Measurements from ENCODE around the gene ARHGEF40.

ARHGEF40 gene

GRCh38 chr14:21096978-21097635, 27.0 kb downstream of the ARHGEF40 start:
- Histone ChIP-seq H3K4me3 (ENCODE audit: low read depth, low read length) (peak overlapping the region; percentile 30; the same call in 1 of the 2 replicates), H3K9me3 (no peaks in the 10 kb centered on the region), H3K27me3 (no peaks in the 10 kb centered on the region), H3K36me3 (peaks cover 8% of the 10 kb centered on the region), H3K4me1 (peaks cover 37% of the 10 kb centered on the region)
- TF ChIP-seq CTCF (IDR thresholded peaks at IDR 0.05; ENCODE audit: low read depth, low read length), result no peak
- no peak for DNase-seq

GRCh38 chr14:21097636-21098075, 27.6 kb downstream of the ARHGEF40 start:
- peaks cover 38% of the 10 kb centered on the region for H3K4me1 ChIP-seq
- no peaks in the 10 kb centered on the region for H3K9me3 ChIP-seq
- H3K27me3 ChIP-seq, result no peaks in the 10 kb centered on the region
- H3K36me3 ChIP-seq, result peaks cover 3% of the 10 kb centered on the region
- DNase-seq, result no peak
- peak overlapping the region; percentile 30; the same call in 1 of the 2 replicates for H3K4me3 ChIP-seq (ENCODE audit: low read depth, low read length)
- TF ChIP-seq CTCF (IDR thresholded peaks at IDR 0.05; ENCODE audit: low read depth, low read length), result no peak

GRCh38 chr14:21098076-21098891, 28.2 kb downstream of the ARHGEF40 start, which contains the start of gene ZNF219:
TSS of gene ZNF219 (minus strand) at chr14:21098655. CDS start at chr14:21093591, 5,064 bp downstream.
- Histone ChIP-seq H3K9me3 (no peaks in the 10 kb centered on the region), H3K36me3 (no peaks in the 10 kb centered on the region), H3K27me3 (no peaks in the 10 kb centered on the region), H3K4me1 (peaks cover 40% of the 10 kb centered on the region), H3K4me3 (ENCODE audit: low read depth, low read length) (peak within 1 kb of the TSS; percentile 82)
- DNase-seq, result peak; percentile 48
- no peak for TF ChIP-seq CTCF (IDR thresholded peaks at IDR 0.05; ENCODE audit: low read depth, low read length)

- Histone ChIP-seq H3K27me3 (no peaks in the 10 kb centered on the region), H3K36me3 (no peaks in the 10 kb centered on the region), H3K9me3 (no peaks in the 10 kb centered on the region), H3K4me3 (ENCODE audit: low read depth, low read length) (peak overlapping the region; percentile 82), H3K4me1 (peaks cover 37% of the 10 kb centered on the region)
- no peak for DNase-seq
- no peak for TF ChIP-seq CTCF (IDR thresholded peaks at IDR 0.05; ENCODE audit: low read depth, low read length)
Measured at GRCh38 chr14:21098892-21099595, 28.9 kb downstream of the ARHGEF40 start.

- Histone ChIP-seq H3K4me3 (ENCODE audit: low read depth, low read length) (peak overlapping the region; percentile 82), H3K4me1 (peaks cover 33% of the 10 kb centered on the region), H3K36me3 (no peaks in the 10 kb centered on the region), H3K27me3 (no peaks in the 10 kb centered on the region), H3K9me3 (no peaks in the 10 kb centered on the region)
- no peak for TF ChIP-seq CTCF (IDR thresholded peaks at IDR 0.05; ENCODE audit: low read depth, low read length)
- DNase-seq, result no peak
Measured at GRCh38 chr14:21099596-21099985, 29.5 kb downstream of the ARHGEF40 start.
